Pancreas (tissue), 10 donors: Measurements from ENCODE around the gene ZNF423. TPM values are rescaled to one million over a fixed set of nuclear protein-coding genes. Genes with fewer than 3 reads are reported as not detected.
A peak's percentile ranks its signal among the peaks of the same experiment; 100 is the strongest.

Experiments
- ATAC-seq, 4 donors: fragments of 200-7000 bp; cut with Tn5 transposase; one replicate each; pipeline versions ENCODE4 v1.8.0 to v1.9.1; 2020; ENCODE audit warnings: mild to moderate bottlenecking in 4 of 4, moderate library complexity in 4 of 4
- DNase-seq, 6 donors: peaks; one replicate each; pipeline ENCODE4 v3.0.0-alpha.2; 2020
- FAIRE-seq: peaks from 2 replicates; lab custom pipeline; 2012; peaks lifted over from hg19 to GRCh38; lab: Jason Lieb, UNC
- H3K27ac ChIP-seq, 4 donors: fragments of 200-600 bp; sonication (generic); 1 replicate in 3 of 4; 2 replicates in 1 of 4; pipeline versions ENCODE4 v1.5.0 to v1.8.0; 2020
- H3K27me3 ChIP-seq, 4 donors: fragments of 200-600 bp; one replicate each; pipeline ENCODE4 v1.8.0; 2021
- H3K36me3 ChIP-seq, 3 donors: fragments of 200-600 bp; sonication (generic) in 1 of 3; one replicate each; pipeline versions ENCODE4 v1.5.0 to v1.8.0; 2020 to 2021
- H3K4me1 ChIP-seq, 3 donors: fragments of 200-600 bp; one replicate each; pipeline ENCODE4 v1.8.0; 2021
- H3K4me3 ChIP-seq, 4 donors: fragments of 200-600 bp; sonication (generic) in 2 of 4; one replicate each; pipeline versions ENCODE4 v1.5.0 to v1.8.0; 2020 to 2021
- H3K9me3 ChIP-seq, 4 donors: fragments of 200-600 bp; one replicate each; pipeline ENCODE4 v1.8.0; 2021
- CTCF ChIP-seq, 4 donors: fragments of 200-600 bp; sonication (generic) in 3 of 4; IDR thresholded peaks; one replicate each; pipeline versions ENCODE4 v1.5.0 to v1.8.0; 2021; ENCODE audit warnings: antibody characterized with exemption in 4 of 4
- WGBS, 2 donors: extraction: QIAGEN DNeasy Blood & Tissue Kit; methylation state at CpG; one replicate each; pipeline ENCODE4 v1.1.7; 2013; 5-methylcytosine and 5-hydroxymethylcytosine counted together
- intact Hi-C, 3 donors: fragments of 100-400 bp; cut with DNase I; formaldehyde crosslinking; loops; one replicate each; pipeline versions ENCODE4 v1.11.1 to v1.14.2; 2022
- polyA plus RNA-seq, 2 donors: library from polyadenylated mRNA; stranded (reverse); fragments of 200-250 nt; gene quantifications; one replicate each; pipeline ENCODE4 v1.2.3, GENCODE V29; 2013
- total RNA-seq, 6 donors: library from RNA; stranded (reverse); fragmentation: NEBNext Ultra II Directional in 4 of 6; extraction: Animal tissue kit (Norgen Biotek cat#: 25700) in 4 of 6; gene quantifications; one replicate each; pipeline versions ENCODE4 v1.2.1 to v1.2.4, GENCODE V29; 2021 to 2023
- donor health status: healthy with polysubstance abuse.
- donor health status: DM: no; HTN: no; CAD: no; lungs with moderate emphysema.
- donor health status: DM: no; HTN: no; CAD: no.
- donor health status: control.
- donor health status: control.
- donor health status: Bipolar disorder and iron deficiency.
- donor health status: DM: yes; HTN: yes; CAD: no.
- donor health status: DM: no; HTN: no; CAD: no.
- donor health status: DM: no; HTN: no; CAD: no.
- donor health status: DM: yes; HTN: yes; CAD: no.

ZNF423 gene
- total and polyA plus RNA-seq, 8 donors: 0.61 to 5.1 (median 3.0) TPM

GRCh38 chr16:49703483-49703882 lies 152.4 kb downstream of the ZNF423 start:
- H3K27me3 ChIP-seq: no peaks in the 10 kb centered on the region
- H3K9me3 ChIP-seq: no peaks in the 10 kb centered on the region
- TF ChIP-seq CTCF (IDR thresholded peaks at IDR 0.05): no peak
- WGBS, 2 donors: 90 to 100% methylated on average over 3 of the region's 3 CpGs
- intact Hi-C loops: no loop called here
- FAIRE-seq (no peak), ATAC-seq (no peak), DNase-seq (no peak)
- no peaks in the 10 kb centered on the region for H3K36me3 ChIP-seq
- no peak overlapping the region for H3K27ac ChIP-seq
- H3K4me3 ChIP-seq: no peak overlapping the region
- H3K4me1 ChIP-seq: no peaks in the 10 kb centered on the region

GRCh38 chr16:49701789-49702494 lies 154.0 kb downstream of the ZNF423 start:
- no peaks in the 10 kb centered on the region for H3K36me3 ChIP-seq
- H3K9me3 ChIP-seq: no peaks in the 10 kb centered on the region
- ATAC-seq (peak in 3 of 4 donors; percentile 38 to 53 (median 45)), FAIRE-seq (no peak), DNase-seq (no peak)
- H3K27ac ChIP-seq: no peak overlapping the region
- no peak for TF ChIP-seq CTCF (IDR thresholded peaks at IDR 0.05)
- no peak overlapping the region for H3K4me3 ChIP-seq
- intact Hi-C loops: no loop called here
- H3K27me3 ChIP-seq: no peaks in the 10 kb centered on the region
- H3K4me1 ChIP-seq: no peaks in the 10 kb centered on the region
- 68 to 73% methylated on average over 15 of the region's 15 CpGs for WGBS, 2 donors

DNA sequence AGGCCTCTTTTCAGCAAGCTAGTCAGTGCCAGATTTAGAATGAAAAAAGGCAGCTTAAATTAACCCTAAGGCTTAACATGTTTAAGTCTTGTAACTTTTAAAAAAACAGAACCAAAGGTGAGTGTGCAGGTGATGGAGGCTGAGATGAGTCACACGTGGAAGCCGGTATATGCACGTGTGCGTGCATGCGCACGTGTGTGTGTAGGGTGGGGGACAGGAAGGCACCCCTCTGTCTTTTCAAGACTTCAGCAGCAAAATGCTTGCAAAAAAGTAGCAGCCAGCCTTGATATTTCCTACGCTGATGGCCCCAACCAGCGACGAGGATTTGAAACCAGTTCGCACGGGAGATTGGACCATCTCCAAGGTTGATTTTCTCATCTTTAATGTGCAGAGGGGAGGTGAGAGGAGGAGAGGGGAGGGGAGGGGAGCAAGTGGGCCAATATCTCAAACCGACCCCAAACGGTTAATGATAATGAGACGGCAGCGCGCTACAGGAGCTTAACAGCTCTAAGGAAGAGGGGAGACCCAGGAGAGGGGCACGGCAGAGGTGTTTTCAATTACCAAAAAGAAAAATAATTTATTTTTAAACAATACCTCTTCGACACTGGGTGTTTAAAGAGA lies 154.7 kb downstream of the ZNF423 start:
- H3K36me3 ChIP-seq: no peaks in the 10 kb centered on the region
- H3K4me3 ChIP-seq: no peak overlapping the region
- FAIRE-seq (no peak), DNase-seq (no peak), ATAC-seq (no peak)
- 75 to 77% methylated on average over 18 of the region's 18 CpGs for WGBS, 2 donors
- H3K4me1 ChIP-seq: no peaks in the 10 kb centered on the region
- no peak overlapping the region for H3K27ac ChIP-seq
- TF ChIP-seq CTCF (IDR thresholded peaks at IDR 0.05): no peak
- intact Hi-C loops: no loop called here
- no peaks in the 10 kb centered on the region for H3K27me3 ChIP-seq
- H3K9me3 ChIP-seq: no peaks in the 10 kb centered on the region

- Histone ChIP-seq H3K36me3 (no peaks in the 10 kb centered on the region), H3K27ac (no peak overlapping the region), H3K4me3 (no peak overlapping the region), H3K9me3 (no peaks in the 10 kb centered on the region), H3K27me3 (no peaks in the 10 kb centered on the region), H3K4me1 (no peaks in the 10 kb centered on the region)
- no peak for TF ChIP-seq CTCF (IDR thresholded peaks at IDR 0.05)
- peak in 3 of 4 donors; percentile 37 to 47 (median 41) for ATAC-seq
- DNase-seq: no peak
- intact Hi-C loops: no loop called here
- no peak for FAIRE-seq
- 65 to 74% methylated on average over 8 to 10 of the region's 10 CpGs for WGBS, 2 donors
Measured at GRCh38 chr16:49700251-49701064, 155.5 kb downstream of the ZNF423 start.
